A549 (cell line): ENCODE data around the gene NTM.

ENCODE experiments used
- FOSL2 ChIP-seq, 2 experiments: fragments of 450-650 bp in 1 of 2; fragments of >200 bp in 1 of 2; sonication (Bioruptor Twin) in 1 of 2; formaldehyde crosslinking; IDR thresholded peaks; 2 replicates each; pipeline versions ENCODE4 v1.5.0 to v1.6.1; 2016 to 2020; ENCODE audit warnings: mild to moderate bottlenecking in 1 of 2, moderate library complexity in 1 of 2
- HDAC2 ChIP-seq: fragments of 200-600 bp; sonication (generic); IDR thresholded peaks from 2 replicates; pipeline ENCODE4 v1.6.1; 2016
- JUN ChIP-seq, 2 experiments: fragments of >200 bp; sonication (Bioruptor Twin); formaldehyde crosslinking; IDR thresholded peaks; 2 replicates in 1 of 2; 3 replicates in 1 of 2; pipeline ENCODE4 v1.6.1; 2016 to 2017
- NFE2L2 ChIP-seq: fragments of 150-350 bp; conservative IDR thresholded peaks from 2 replicates; pipeline ENCODE4 v1.6.1; 2014; ENCODE audit warnings: low read length
- NR3C1 ChIP-seq: fragments of >200 bp; sonication (Bioruptor Twin); formaldehyde crosslinking; IDR thresholded peaks from 3 replicates; pipeline ENCODE4 v1.6.1; 2017
- POLR2A ChIP-seq: IDR thresholded peaks from 2 replicates; pipeline ENCODE4 v1.6.1; 2012; ENCODE audit warnings: mild to moderate bottlenecking, low read length
- TF ChIP-seq, protein P1 (sequence below): fragments of >200 bp; sonication (Bioruptor Twin); formaldehyde crosslinking; IDR thresholded peaks from 3 replicates; pipeline ENCODE4 v1.5.1; 2016

DNA sequence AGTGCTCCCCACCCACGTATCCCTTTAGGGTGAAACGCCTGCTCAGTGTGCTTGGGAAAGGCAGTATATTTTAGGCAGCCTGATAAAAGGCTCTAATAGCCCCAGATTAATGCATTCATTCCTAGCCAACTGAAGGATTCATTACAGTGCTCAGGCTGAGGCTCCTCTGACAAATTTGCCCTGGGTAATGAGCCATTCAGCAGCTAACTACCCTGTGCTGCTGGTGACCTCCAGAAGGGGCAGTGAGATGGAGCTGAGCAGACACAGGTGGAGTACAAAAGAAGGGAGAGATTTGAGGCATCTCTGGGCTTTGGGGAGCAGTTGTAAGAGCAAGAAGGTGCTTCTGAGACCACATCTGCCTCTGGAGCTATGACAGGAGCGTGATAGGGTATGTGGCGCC is 817.0 kb downstream of the NTM start:
- TF ChIP-seq NR3C1 = no peak
- TF ChIP-seq, protein P1, sequence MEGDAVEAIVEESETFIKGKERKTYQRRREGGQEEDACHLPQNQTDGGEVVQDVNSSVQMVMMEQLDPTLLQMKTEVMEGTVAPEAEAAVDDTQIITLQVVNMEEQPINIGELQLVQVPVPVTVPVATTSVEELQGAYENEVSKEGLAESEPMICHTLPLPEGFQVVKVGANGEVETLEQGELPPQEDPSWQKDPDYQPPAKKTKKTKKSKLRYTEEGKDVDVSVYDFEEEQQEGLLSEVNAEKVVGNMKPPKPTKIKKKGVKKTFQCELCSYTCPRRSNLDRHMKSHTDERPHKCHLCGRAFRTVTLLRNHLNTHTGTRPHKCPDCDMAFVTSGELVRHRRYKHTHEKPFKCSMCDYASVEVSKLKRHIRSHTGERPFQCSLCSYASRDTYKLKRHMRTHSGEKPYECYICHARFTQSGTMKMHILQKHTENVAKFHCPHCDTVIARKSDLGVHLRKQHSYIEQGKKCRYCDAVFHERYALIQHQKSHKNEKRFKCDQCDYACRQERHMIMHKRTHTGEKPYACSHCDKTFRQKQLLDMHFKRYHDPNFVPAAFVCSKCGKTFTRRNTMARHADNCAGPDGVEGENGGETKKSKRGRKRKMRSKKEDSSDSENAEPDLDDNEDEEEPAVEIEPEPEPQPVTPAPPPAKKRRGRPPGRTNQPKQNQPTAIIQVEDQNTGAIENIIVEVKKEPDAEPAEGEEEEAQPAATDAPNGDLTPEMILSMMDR = no peak
- TF ChIP-seq POLR2A = no peak
- TF ChIP-seq NFE2L2 = no peak
- no peak for TF ChIP-seq FOSL2 (IDR thresholded peaks at IDR 0.05)
- no peak for TF ChIP-seq FOSL2 (CRISPR knock-in tag; IDR thresholded peaks at IDR 0.05)
- TF ChIP-seq JUN (IDR thresholded peaks at IDR 0.05) = no peak
- TF ChIP-seq HDAC2 = no peak
